ENCODE data around the gene CDH13.

Gene CDH13

DNA sequence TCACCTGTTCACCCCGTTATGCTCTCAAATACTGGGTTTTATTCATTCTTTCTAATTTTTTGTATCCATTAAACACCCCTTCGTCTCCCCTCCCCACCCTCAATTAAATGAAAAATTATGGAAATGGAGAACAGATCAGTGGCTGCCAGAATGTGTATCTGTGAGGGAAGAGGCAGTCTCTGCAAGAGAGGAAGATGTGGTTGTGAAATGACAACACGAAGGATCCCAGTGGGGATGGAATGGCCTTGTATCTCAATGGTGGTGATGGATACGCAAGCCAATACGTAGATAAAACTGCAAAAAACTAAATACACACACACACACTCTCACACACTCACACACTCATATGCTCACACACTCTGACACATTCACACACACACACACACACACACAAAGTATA lies 570.7 kb downstream of the CDH13 start:
- H3K9me3 ChIP-seq (ENCODE audit: control insufficient read depth in 5 of 5, low read length in 5 of 5), result no peaks in the 10 kb centered on the region
- no peaks in the 10 kb centered on the region for H3K4me1 ChIP-seq (ENCODE audit: control insufficient read depth in 5 of 5, insufficient read depth in 5 of 5, low read length in 5 of 5)
- no peaks in the 10 kb centered on the region for H3K27me3 ChIP-seq (ENCODE audit: control insufficient read depth in 5 of 5, insufficient read depth in 4 of 5, low read length in 5 of 5)
- no peak overlapping the region for H3K27ac ChIP-seq (ENCODE audit: low read depth, low read length)
- no peaks in the 10 kb centered on the region for H3K36me3 ChIP-seq (ENCODE audit: control insufficient read depth in 5 of 5, insufficient read depth in 5 of 5, low read length in 5 of 5)
- no peak overlapping the region for H3K9ac ChIP-seq (ENCODE audit: low read length in 5 of 5)
- H3K4me3 ChIP-seq (ENCODE audit: low read depth in 1 of 5, low read length in 5 of 5), result no peak overlapping the region

- Histone ChIP-seq H3K9me3 (ENCODE audit: control insufficient read depth in 5 of 5, low read length in 5 of 5) (no peaks in the 10 kb centered on the region), H3K4me3 (ENCODE audit: low read depth in 1 of 5, low read length in 5 of 5) (no peak overlapping the region), H3K27ac (ENCODE audit: low read depth, low read length) (no peak overlapping the region), H3K27me3 (ENCODE audit: control insufficient read depth in 5 of 5, insufficient read depth in 4 of 5, low read length in 5 of 5) (no peaks in the 10 kb centered on the region), H3K4me1 (ENCODE audit: control insufficient read depth in 5 of 5, insufficient read depth in 5 of 5, low read length in 5 of 5) (no peaks in the 10 kb centered on the region), H3K36me3 (ENCODE audit: control insufficient read depth in 5 of 5, insufficient read depth in 5 of 5, low read length in 5 of 5) (no peaks in the 10 kb centered on the region), H3K9ac (ENCODE audit: low read length in 5 of 5) (no peak overlapping the region)
These were observed 572.2 kb downstream of the CDH13 start for GRCh38 chr16:83198977-83199376.

GRCh38 chr16:83200005-83200779 lies 573.4 kb downstream of the CDH13 start:
- H3K36me3 ChIP-seq (ENCODE audit: control insufficient read depth in 5 of 5, insufficient read depth in 5 of 5, low read length in 5 of 5), result no peaks in the 10 kb centered on the region
- no peak overlapping the region for H3K27ac ChIP-seq (ENCODE audit: low read depth, low read length)
- H3K27me3 ChIP-seq (ENCODE audit: control insufficient read depth in 5 of 5, insufficient read depth in 4 of 5, low read length in 5 of 5), result no peaks in the 10 kb centered on the region
- no peak overlapping the region for H3K4me3 ChIP-seq (ENCODE audit: low read depth in 1 of 5, low read length in 5 of 5)
- H3K9me3 ChIP-seq (ENCODE audit: control insufficient read depth in 5 of 5, low read length in 5 of 5), result no peaks in the 10 kb centered on the region
- H3K9ac ChIP-seq (ENCODE audit: low read length in 5 of 5), result no peak overlapping the region
- H3K4me1 ChIP-seq (ENCODE audit: control insufficient read depth in 5 of 5, insufficient read depth in 5 of 5, low read length in 5 of 5), result no peaks in the 10 kb centered on the region

DNA sequence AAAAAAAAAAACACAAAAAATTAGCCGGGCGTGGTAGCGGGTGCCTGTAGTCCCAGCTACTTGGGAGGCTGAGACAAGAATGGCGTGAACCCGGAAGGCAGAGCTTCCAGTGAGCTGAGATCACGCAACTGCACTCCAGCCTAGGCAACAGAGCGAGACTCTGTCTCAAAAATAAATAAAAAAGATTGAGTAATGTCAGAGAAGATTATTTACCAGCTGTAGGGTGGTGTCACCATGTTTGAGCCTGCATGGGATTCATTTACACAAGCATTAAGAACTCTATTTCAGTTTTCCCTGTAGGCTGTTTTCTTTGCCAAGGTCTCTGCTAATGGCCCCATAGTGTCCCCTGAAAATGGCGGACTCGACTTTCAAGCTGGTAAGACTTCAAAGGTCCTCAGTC lies 575.0 kb downstream of the CDH13 start:
- Histone ChIP-seq H3K9me3 (ENCODE audit: control insufficient read depth in 5 of 5, low read length in 5 of 5) (no peaks in the 10 kb centered on the region), H3K36me3 (ENCODE audit: control insufficient read depth in 5 of 5, insufficient read depth in 5 of 5, low read length in 5 of 5) (no peaks in the 10 kb centered on the region), H3K27ac (ENCODE audit: low read depth, low read length) (no peak overlapping the region), H3K4me3 (ENCODE audit: low read depth in 1 of 5, low read length in 5 of 5) (no peak overlapping the region), H3K4me1 (ENCODE audit: control insufficient read depth in 5 of 5, insufficient read depth in 5 of 5, low read length in 5 of 5) (no peaks in the 10 kb centered on the region), H3K27me3 (ENCODE audit: control insufficient read depth in 5 of 5, insufficient read depth in 4 of 5, low read length in 5 of 5) (no peaks in the 10 kb centered on the region), H3K9ac (ENCODE audit: low read length in 5 of 5) (no peak overlapping the region)

DNA sequence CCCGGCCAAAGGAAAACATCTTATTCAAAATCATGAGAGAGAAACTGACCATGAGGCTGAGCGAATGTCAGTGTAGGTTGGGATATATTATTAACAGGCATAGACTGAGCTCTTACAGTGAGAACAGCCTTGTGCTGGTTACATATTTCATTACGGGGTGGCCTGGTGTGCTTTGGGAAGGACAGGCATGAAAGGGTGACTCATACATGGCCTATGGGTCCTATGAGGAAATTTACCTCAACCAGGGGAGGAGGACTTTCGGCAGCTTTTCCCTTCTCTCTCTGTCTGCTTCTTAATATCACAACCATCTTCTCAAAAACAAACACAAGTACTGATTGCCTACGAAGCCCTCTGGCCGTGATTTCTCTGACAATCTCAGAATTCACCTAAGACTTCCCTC lies 579.1 kb downstream of the CDH13 start:
- no peak overlapping the region for H3K4me3 ChIP-seq (ENCODE audit: low read depth in 1 of 5, low read length in 5 of 5)
- no peak overlapping the region for H3K9ac ChIP-seq (ENCODE audit: low read length in 5 of 5)
- no peaks in the 10 kb centered on the region for H3K27me3 ChIP-seq (ENCODE audit: control insufficient read depth in 5 of 5, insufficient read depth in 4 of 5, low read length in 5 of 5)
- H3K27ac ChIP-seq (ENCODE audit: low read depth, low read length), result no peak overlapping the region
- H3K4me1 ChIP-seq (ENCODE audit: control insufficient read depth in 5 of 5, insufficient read depth in 5 of 5, low read length in 5 of 5), result no peaks in the 10 kb centered on the region
- H3K36me3 ChIP-seq (ENCODE audit: control insufficient read depth in 5 of 5, insufficient read depth in 5 of 5, low read length in 5 of 5), result no peaks in the 10 kb centered on the region
- no peaks in the 10 kb centered on the region for H3K9me3 ChIP-seq (ENCODE audit: control insufficient read depth in 5 of 5, low read length in 5 of 5)

- no peaks in the 10 kb centered on the region for H3K27me3 ChIP-seq (ENCODE audit: control insufficient read depth in 5 of 5, insufficient read depth in 4 of 5, low read length in 5 of 5)
- no peak overlapping the region for H3K27ac ChIP-seq (ENCODE audit: low read depth, low read length)
- H3K9me3 ChIP-seq (ENCODE audit: control insufficient read depth in 5 of 5, low read length in 5 of 5), result no peaks in the 10 kb centered on the region
- H3K36me3 ChIP-seq (ENCODE audit: control insufficient read depth in 5 of 5, insufficient read depth in 5 of 5, low read length in 5 of 5), result no peaks in the 10 kb centered on the region
- H3K9ac ChIP-seq (ENCODE audit: low read length in 5 of 5), result no peak overlapping the region
- no peak overlapping the region for H3K4me3 ChIP-seq (ENCODE audit: low read depth in 1 of 5, low read length in 5 of 5)
- no peaks in the 10 kb centered on the region for H3K4me1 ChIP-seq (ENCODE audit: control insufficient read depth in 5 of 5, insufficient read depth in 5 of 5, low read length in 5 of 5)
These were observed 579.7 kb downstream of the CDH13 start for GRCh38 chr16:83206426-83206825.

GRCh38 chr16:83211711-83212110 lies 584.9 kb downstream of the CDH13 start:
- no peaks in the 10 kb centered on the region for H3K36me3 ChIP-seq (ENCODE audit: control insufficient read depth in 5 of 5, insufficient read depth in 5 of 5, low read length in 5 of 5)
- no peaks in the 10 kb centered on the region for H3K4me1 ChIP-seq (ENCODE audit: control insufficient read depth in 5 of 5, insufficient read depth in 5 of 5, low read length in 5 of 5)
- no peaks in the 10 kb centered on the region for H3K27me3 ChIP-seq (ENCODE audit: control insufficient read depth in 5 of 5, insufficient read depth in 4 of 5, low read length in 5 of 5)
- no peak overlapping the region for H3K9ac ChIP-seq (ENCODE audit: low read length in 5 of 5)
- no peaks in the 10 kb centered on the region for H3K9me3 ChIP-seq (ENCODE audit: control insufficient read depth in 5 of 5, low read length in 5 of 5)
- no peak overlapping the region for H3K4me3 ChIP-seq (ENCODE audit: low read depth in 1 of 5, low read length in 5 of 5)
- H3K27ac ChIP-seq (ENCODE audit: low read depth, low read length), result no peak overlapping the region

GRCh38 chr16:83212301-83212841 lies 585.6 kb downstream of the CDH13 start:
- no peak overlapping the region for H3K4me3 ChIP-seq (ENCODE audit: low read depth in 1 of 5, low read length in 5 of 5)
- no peaks in the 10 kb centered on the region for H3K4me1 ChIP-seq (ENCODE audit: control insufficient read depth in 5 of 5, insufficient read depth in 5 of 5, low read length in 5 of 5)
- H3K9ac ChIP-seq (ENCODE audit: low read length in 5 of 5), result no peak overlapping the region
- H3K27me3 ChIP-seq (ENCODE audit: control insufficient read depth in 5 of 5, insufficient read depth in 4 of 5, low read length in 5 of 5), result no peaks in the 10 kb centered on the region
- H3K27ac ChIP-seq (ENCODE audit: low read depth, low read length), result no peak overlapping the region
- no peaks in the 10 kb centered on the region for H3K36me3 ChIP-seq (ENCODE audit: control insufficient read depth in 5 of 5, insufficient read depth in 5 of 5, low read length in 5 of 5)
- H3K9me3 ChIP-seq (ENCODE audit: control insufficient read depth in 5 of 5, low read length in 5 of 5), result no peaks in the 10 kb centered on the region

DNA sequence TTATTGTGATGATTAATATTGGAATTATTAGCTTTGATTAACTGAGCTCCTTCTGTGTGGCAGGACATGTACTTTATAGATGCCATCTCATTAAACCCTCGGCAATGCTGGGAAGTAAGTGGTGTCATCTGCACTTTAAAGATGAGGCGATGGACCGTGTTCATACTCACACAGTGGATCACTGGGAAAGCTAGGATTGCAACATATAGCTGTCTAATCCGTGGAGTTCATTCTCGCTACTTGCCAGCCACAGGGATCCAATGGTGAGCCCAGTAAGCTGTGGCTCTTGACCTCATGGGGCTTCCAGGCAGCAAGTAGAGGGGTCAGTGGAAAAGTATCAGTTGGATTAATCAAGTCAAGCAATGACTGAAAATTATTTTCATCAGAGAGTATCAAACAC lies 587.9 kb downstream of the CDH13 start:
- Histone ChIP-seq H3K4me3 (ENCODE audit: low read depth in 1 of 5, low read length in 5 of 5) (no peak overlapping the region), H3K27ac (ENCODE audit: low read depth, low read length) (no peak overlapping the region), H3K27me3 (ENCODE audit: control insufficient read depth in 5 of 5, insufficient read depth in 4 of 5, low read length in 5 of 5) (no peaks in the 10 kb centered on the region), H3K36me3 (ENCODE audit: control insufficient read depth in 5 of 5, insufficient read depth in 5 of 5, low read length in 5 of 5) (no peaks in the 10 kb centered on the region), H3K9me3 (ENCODE audit: control insufficient read depth in 5 of 5, low read length in 5 of 5) (no peaks in the 10 kb centered on the region), H3K9ac (ENCODE audit: low read length in 5 of 5) (no peak overlapping the region), H3K4me1 (ENCODE audit: control insufficient read depth in 5 of 5, insufficient read depth in 5 of 5, low read length in 5 of 5) (no peaks in the 10 kb centered on the region)

DNA sequence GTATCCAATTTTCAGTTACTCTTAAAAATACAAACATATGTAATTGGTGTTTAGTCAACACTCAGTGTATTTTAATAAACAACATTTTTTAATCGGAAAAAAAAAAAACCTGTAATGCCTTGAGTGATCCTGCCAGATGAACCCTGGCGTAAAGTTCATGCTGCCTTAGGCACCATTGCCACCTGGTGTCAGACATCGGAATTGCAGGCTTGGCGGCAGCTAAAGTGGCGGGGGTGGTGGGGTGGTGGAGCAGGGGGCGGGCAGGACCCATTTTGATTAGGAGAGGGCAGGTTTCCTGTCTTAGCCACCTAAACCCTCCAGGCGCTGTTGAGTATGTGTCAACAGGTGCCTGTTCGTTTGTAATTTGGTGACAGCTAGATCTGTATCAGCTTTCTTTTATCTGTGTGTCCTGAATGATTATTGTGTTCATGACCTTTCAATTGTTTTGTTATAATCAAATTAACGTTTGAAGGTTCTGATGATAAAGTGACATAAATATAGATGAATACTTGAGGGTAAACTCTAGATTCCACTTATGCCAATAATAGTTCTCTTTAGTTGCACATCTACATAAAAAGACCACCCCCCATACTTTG lies 588.7 kb downstream of the CDH13 start:
- no peak overlapping the region for H3K4me3 ChIP-seq (ENCODE audit: low read depth in 1 of 5, low read length in 5 of 5)
- H3K4me1 ChIP-seq (ENCODE audit: control insufficient read depth in 5 of 5, insufficient read depth in 5 of 5, low read length in 5 of 5), result no peaks in the 10 kb centered on the region
- H3K9ac ChIP-seq (ENCODE audit: low read length in 5 of 5), result no peak overlapping the region
- no peaks in the 10 kb centered on the region for H3K27me3 ChIP-seq (ENCODE audit: control insufficient read depth in 5 of 5, insufficient read depth in 4 of 5, low read length in 5 of 5)
- no peaks in the 10 kb centered on the region for H3K9me3 ChIP-seq (ENCODE audit: control insufficient read depth in 5 of 5, low read length in 5 of 5)
- H3K36me3 ChIP-seq (ENCODE audit: control insufficient read depth in 5 of 5, insufficient read depth in 5 of 5, low read length in 5 of 5), result no peaks in the 10 kb centered on the region
- no peak overlapping the region for H3K27ac ChIP-seq (ENCODE audit: low read depth, low read length)
